H1 (cell line): Measurements from ENCODE around the gene TTC34. TPM values are rescaled to one million over a fixed set of nuclear protein-coding genes. Genes with fewer than 3 reads are reported as not detected.

Source experiments
- CTCF ChIA-PET: fragments of 300-600 bp; sonication (Branson Sonifier 250); formaldehyde crosslinking; loops from one replicate; lab custom pipeline; 2021; ENCODE audit not compliant: partially characterized antibody; lab: Charles Lee
- POLR2A ChIA-PET: fragments of 300-600 bp; sonication (Branson Sonifier 250); formaldehyde crosslinking; loops from one replicate; lab custom pipeline; 2021; ENCODE audit warnings: inconsistent platforms; ENCODE audit not compliant: partially characterized antibody; lab: Charles Lee
- DNase-seq, 2 experiments: peaks; one replicate each; pipeline versions ENCODE4 v3.0.0 to v3.0.0-alpha.2; 2010 to 2022; ENCODE audit warnings: low spot score in 2 of 2, low read depth in 1 of 2, mixed read lengths in 1 of 2
- FAIRE-seq: peaks from 2 replicates; lab custom pipeline; 2011; peaks lifted over from hg19 to GRCh38; lab: Jason Lieb, UNC
- H2AFZ ChIP-seq: 2 replicates; pipeline ENCODE4 v1.8.1; 2012; ENCODE audit warnings: low read length, inconsistent platforms
- H2AK5ac ChIP-seq: 2 replicates; pipeline ENCODE4 v1.6.1; 2013; ENCODE audit warnings: low read depth, low read length
- H2BK120ac ChIP-seq: replicated peaks from 2 replicates; pipeline ENCODE3; 2013; ENCODE audit warnings: low read depth, low read length, inconsistent platforms
- H2BK12ac ChIP-seq: 2 replicates; pipeline ENCODE4 v1.6.1; 2013; ENCODE audit warnings: low read depth, low read length
- H2BK15ac ChIP-seq: 2 replicates; pipeline ENCODE4 v1.6.1; 2013; ENCODE audit warnings: low read length
- H2BK20ac ChIP-seq: 2 replicates; pipeline ENCODE4 v1.6.1; 2013; ENCODE audit warnings: low read length
- H2BK5ac ChIP-seq: 2 replicates; pipeline ENCODE4 v1.6.1; 2013; ENCODE audit warnings: low read depth, low read length
- H3K14ac ChIP-seq: 2 replicates; pipeline ENCODE4 v1.6.1; 2013; ENCODE audit warnings: inconsistent platforms; ENCODE audit not compliant: insufficient read length
- H3K18ac ChIP-seq: 2 replicates; pipeline ENCODE4 v1.6.1; 2013; ENCODE audit warnings: low read length; ENCODE audit errors: extremely low read depth
- H3K23ac ChIP-seq: 2 replicates; pipeline ENCODE4 v1.6.1; 2013; ENCODE audit warnings: inconsistent platforms; ENCODE audit not compliant: insufficient read length
- H3K23me2 ChIP-seq: 2 replicates; pipeline ENCODE4 v1.6.1; 2013; ENCODE audit warnings: low read depth, low read length
- H3K27ac ChIP-seq: 2 replicates; pipeline ENCODE4 v1.6.1; 2011; ENCODE audit warnings: low read depth, low read length, inconsistent platforms
- H3K27me3 ChIP-seq, 4 experiments: replicated peaks in 1 of 4; 1 replicate in 1 of 4; 2 replicates in 3 of 4; pipeline versions ENCODE4 v1.6.1 to v1.8.1; 2011 to 2013; ENCODE audit warnings: low read length in 3 of 4, mild to moderate bottlenecking in 3 of 4, inconsistent platforms in 2 of 4, mixed read lengths in 2 of 4, moderate library complexity in 1 of 4; ENCODE audit not compliant: control insufficient read depth in 3 of 4, insufficient read depth in 3 of 4; ENCODE audit errors: extremely low read depth in 1 of 4
- H3K36me3 ChIP-seq, 4 experiments: 2 replicates each; pipeline versions ENCODE4 v1.6.1 to v1.8.1; 2011 to 2013; ENCODE audit warnings: mild to moderate bottlenecking in 4 of 4, low read length in 3 of 4, moderate library complexity in 2 of 4, control low read depth in 1 of 4, inconsistent platforms in 1 of 4; ENCODE audit not compliant: insufficient read depth in 4 of 4, control insufficient read depth in 2 of 4
- H3K4ac ChIP-seq: replicated peaks from 2 replicates; pipeline ENCODE3; 2013; ENCODE audit warnings: low read length, low read depth, mixed read lengths, inconsistent platforms; ENCODE audit not compliant: insufficient read length
- H3K4me1 ChIP-seq, 4 experiments: replicated peaks in 1 of 4; 1 replicate in 1 of 4; 2 replicates in 3 of 4; pipeline versions ENCODE4 v1.6.1 to v1.8.1; 2011 to 2013; ENCODE audit warnings: low read length in 3 of 4, inconsistent platforms in 2 of 4, mixed read lengths in 1 of 4; ENCODE audit not compliant: insufficient read depth in 4 of 4, control insufficient read depth in 3 of 4
- H3K4me2 ChIP-seq, 2 experiments: 2 replicates each; pipeline versions ENCODE4 v1.6.1 to v1.8.1; 2011 to 2013; ENCODE audit warnings: low read depth in 2 of 2, low read length in 2 of 2, control low read depth in 1 of 2, inconsistent platforms in 1 of 2, mild to moderate bottlenecking in 1 of 2; ENCODE audit not compliant: insufficient read depth in 1 of 2
- H3K4me3 ChIP-seq, 4 experiments: fragments of 200-600, 300-600 bp in 1 of 4; sonication (generic), shearing (Covaris generic), sonication (Bioruptor Twin) in 1 of 4; 2 replicates each; pipeline versions ENCODE4 v1.5.1 to v1.8.1; 2011 to 2016; ENCODE audit warnings: low read length in 4 of 4, low read depth in 3 of 4, control low read depth in 2 of 4, inconsistent platforms in 2 of 4, mild to moderate bottlenecking in 2 of 4, mixed read lengths in 1 of 4, moderate library complexity in 1 of 4; ENCODE audit not compliant: insufficient read depth in 2 of 4; ENCODE audit errors: extremely low read depth in 1 of 4
- H3K56ac ChIP-seq: replicated peaks from 2 replicates; pipeline ENCODE3; 2013; ENCODE audit warnings: low read depth, mild to moderate bottlenecking, mixed read lengths, low read length, inconsistent platforms; ENCODE audit not compliant: insufficient read length
- H3K79me1 ChIP-seq: 2 replicates; pipeline ENCODE4 v1.6.1; 2013; ENCODE audit warnings: low read depth, low read length, control low read depth
- H3K79me2 ChIP-seq, 2 experiments: 2 replicates each; pipeline versions ENCODE4 v1.6.1 to v1.8.1; 2012 to 2013; ENCODE audit warnings: low read length in 2 of 2, mild to moderate bottlenecking in 2 of 2, inconsistent platforms in 1 of 2; ENCODE audit not compliant: insufficient read depth in 2 of 2, control insufficient read depth in 1 of 2
- H3K9ac ChIP-seq, 4 experiments: replicated peaks in 1 of 4; 1 replicate in 1 of 4; 2 replicates in 3 of 4; pipeline versions ENCODE4 v1.6.1 to v1.8.1; 2011 to 2013; ENCODE audit warnings: low read depth in 3 of 4, low read length in 3 of 4, control low read depth in 2 of 4, mild to moderate bottlenecking in 2 of 4, moderate library complexity in 2 of 4, inconsistent platforms in 1 of 4; ENCODE audit errors: extremely low read depth in 1 of 4
- H3K9me3 ChIP-seq, 2 experiments: 2 replicates each; pipeline versions ENCODE4 v1.6.1 to v1.8.1; 2012 to 2013; ENCODE audit warnings: mild to moderate bottlenecking in 2 of 2, moderate library complexity in 2 of 2, control low read depth in 1 of 2, inconsistent platforms in 1 of 2, low read depth in 1 of 2, low read length in 1 of 2, mixed read lengths in 1 of 2; ENCODE audit not compliant: insufficient read depth in 2 of 2
- H4K20me1 ChIP-seq, 2 experiments: replicated peaks in 1 of 2; 2 replicates each; pipeline versions ENCODE3 to v1.8.1; 2011 to 2013; ENCODE audit warnings: inconsistent platforms in 2 of 2, low read length in 2 of 2, mild to moderate bottlenecking in 1 of 2; ENCODE audit not compliant: insufficient read depth in 2 of 2, control insufficient read depth in 1 of 2
- H4K5ac ChIP-seq: 2 replicates; pipeline ENCODE4 v1.6.1; 2013; ENCODE audit warnings: low read length, low read depth, mixed read lengths, inconsistent platforms; ENCODE audit not compliant: insufficient read length
- H4K8ac ChIP-seq: 2 replicates; pipeline ENCODE4 v1.8.0; 2013; ENCODE audit warnings: mild to moderate bottlenecking, moderate library complexity, low read length, inconsistent platforms; ENCODE audit not compliant: insufficient read depth; ENCODE audit errors: extremely low read depth
- H4K91ac ChIP-seq: replicated peaks from 2 replicates; pipeline ENCODE3; 2013; ENCODE audit warnings: low read length, mixed read lengths, inconsistent platforms; ENCODE audit not compliant: insufficient read length
- BACH1 ChIP-seq: IDR thresholded peaks from 2 replicates; pipeline ENCODE4 v1.6.1; 2012; ENCODE audit warnings: low read length, improper control_type of control experiment
- GABPA ChIP-seq: IDR thresholded peaks from 2 replicates; pipeline ENCODE4 v1.6.1; 2011; ENCODE audit warnings: mild to moderate bottlenecking, low read length, moderate library complexity, borderline replicate concordance; ENCODE audit not compliant: insufficient read depth
- RAD21 ChIP-seq, 2 experiments: IDR thresholded peaks in 1 of 2; conservative IDR thresholded peaks in 1 of 2; 2 replicates each; pipeline ENCODE4 v1.6.1; 2011; ENCODE audit warnings: low read depth in 2 of 2, low read length in 2 of 2, improper control_type of control experiment in 1 of 2, inconsistent platforms in 1 of 2, mild to moderate bottlenecking in 1 of 2, moderate library complexity in 1 of 2
- WGBS, 2 experiments: shearing (Covaris generic) in 1 of 2; methylation state at CpG; one replicate each; pipeline versions ENCODE4 v1.1.6 to v1.1.7; 2013 to 2015; ENCODE audit warnings: low lambda C conversion rate in 2 of 2, mixed read lengths in 2 of 2, inconsistent platforms in 1 of 2, low coverage in 1 of 2, missing lambda C conversion rate in 1 of 2; ENCODE audit not compliant: insufficient replicate concordance in 2 of 2, insufficient coverage in 1 of 2, insufficient read length in 1 of 2; ENCODE audit errors: extremely low coverage in 1 of 2, missing lambda C conversion rate in 1 of 2; 5-methylcytosine and 5-hydroxymethylcytosine counted together
- polyA plus RNA-seq, 7 experiments: library from polyadenylated mRNA; depleted of rRNA in 3 of 7; stranded (reverse) in 5 of 7; unstranded in 2 of 7; fragments of >200 nt in 5 of 7; fragments of 200-250 nt in 2 of 7; gene quantifications; 1 replicate in 5 of 7; 2 replicates in 1 of 7; 4 replicates in 1 of 7; pipeline versions ENCODE4 v1.2.1 to v1.2.3, GENCODE V29; 2011 to 2013; ENCODE audit warnings: missing spikeins in 2 of 7, mixed read lengths in 2 of 7
- total RNA-seq: library from RNA; stranded (reverse); fragmentation: NEBNext Ultra II Directional; extraction: Animal tissue kit (Norgen Biotek cat#: 25700); gene quantifications from 2 replicates; pipeline ENCODE4 v1.2.1, GENCODE V29; 2021

TTC34 gene
- total and polyA plus RNA-seq, 2 of the 8 experiments (the other 6 are each of a cell fraction or from before 2014, with no cell fraction given) = 0.23 to 0.50 TPM

- Histone ChIP-seq H4K91ac (no peak overlapping the region), H4K20me1 (peaks cover 0 to 7% of the 10 kb centered on the region in 2 experiments), H3K9me3 (peaks cover under 1 to 10% of the 10 kb centered on the region in 2 experiments; a peak in 2 of 4 replicates), H3K18ac (peak overlapping the region; percentile 83; the same call in 1 of the 2 replicates), H3K23ac (no peak overlapping the region), H2BK5ac (peak overlapping the region; percentile 16; the same call in 1 of the 2 replicates), H3K36me3 (no peaks in the 10 kb centered on the region), H2AFZ (no peak overlapping the region), H3K4me2 (peak overlapping the region; percentile 77 to 87), H3K79me1 (no peaks in the 10 kb centered on the region), H3K56ac (no peak overlapping the region), H2BK12ac (no peak overlapping the region), H2BK20ac (no peak overlapping the region), H3K4me1 (peaks cover 2 to 13% (median 11%) of the 10 kb centered on the region in 4 experiments; a peak in 6 of 7 replicates), H2AK5ac (no peak overlapping the region), H3K14ac (no peak overlapping the region), H3K79me2 (no peaks in the 10 kb centered on the region; a peak in 1 of 4 replicates), H3K27me3 (peaks cover 0 to 10% (median 4%) of the 10 kb centered on the region in 4 experiments; a peak in 4 of 7 replicates), H2BK120ac (no peak overlapping the region), H3K23me2 (peaks cover 11% of the 10 kb centered on the region; the same call in 1 of the 2 replicates), H3K9ac (no peak overlapping the region), H4K5ac (no peak overlapping the region), H3K27ac (no peak overlapping the region), H2BK15ac (no peak overlapping the region), H3K4ac (no peak overlapping the region), H4K8ac (0 out of 2 replicates have a peak overlapping the region, but pooled peaks have one; percentile 28), H3K4me3 (peak overlapping the region in 3 of 4 experiments; percentile 72 to 79 (median 79); a peak in 5 of 8 replicates)
- WGBS, 2 experiments = 90% methylated on average over 31 of the region's 34 CpGs; no CpG with 5 or more reads in 1 of the 2 experiments
- POLR2A ChIA-PET = no interaction called here
- DNase-seq (no peak), FAIRE-seq (no peak)
- CTCF ChIA-PET = interaction anchor here (0.9 to 1.1 kb wide), 3 partner anchors 80 to 308 kb away, joined by 3 to 4 read pairs (median 3); no protein-coding TSS in a partner anchor
- TF ChIP-seq BACH1 (no peak), GABPA (no peak), RAD21 (IDR thresholded peaks at IDR 0.05 in 1 of 2, conservative IDR thresholded peaks at IDR 0.05 in 1 of 2; ENCODE audit: low read depth in 2 of 2, low read length in 2 of 2) (peak in 1 of 2 experiments; percentile 37; a peak in 1 of 4 replicates)
Measured at GRCh38 chr1:2641381-2642130, 159.9 kb downstream of the TTC34 start.
